ENCODE measurements around the gene SDF4. TPM values are rescaled to one million over a fixed set of nuclear protein-coding genes. Genes with fewer than 3 reads are reported as not detected.

The SDF4 gene
- total and polyA plus RNA-seq, 2 of the 4 experiments (the other 2 are of a cell fraction) = 57.0 to 250 TPM

DNA sequence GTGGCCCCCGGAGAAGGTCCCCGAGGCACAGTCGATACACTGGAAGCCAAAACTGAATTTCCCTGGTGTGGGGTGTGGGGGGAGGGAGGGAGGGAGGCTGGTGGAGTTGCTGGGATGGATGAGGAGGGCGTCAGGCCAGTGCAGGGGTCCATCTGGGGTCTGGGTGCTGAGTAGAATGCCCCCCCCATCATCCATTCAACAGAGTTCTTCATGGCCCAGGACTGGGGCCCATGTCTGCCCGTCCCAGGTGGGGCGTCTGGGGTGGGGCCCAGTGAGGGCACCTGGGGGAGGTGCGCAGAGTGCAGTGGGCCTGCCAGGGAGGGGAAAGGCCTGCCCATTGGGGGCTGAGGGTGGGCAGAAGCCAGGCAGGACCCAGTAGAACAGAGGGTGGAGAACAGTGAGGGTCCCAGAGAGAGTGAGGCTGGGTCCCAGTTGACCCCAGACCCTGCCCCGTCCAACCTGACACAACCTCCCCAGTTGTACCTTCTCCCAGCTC is 27.3 kb downstream of the SDF4 start:
- no peak overlapping the region for H2BK5ac ChIP-seq (ENCODE audit: low read depth, low read length, poor library complexity, severe bottlenecking)
- BruUV-seq (replicated peaks) = no TSS peak
- H2AFZ ChIP-seq (replicated peaks; ENCODE audit: low read length, poor library complexity) = no peak overlapping the region
- in situ Hi-C loops (cut with MboI; ENCODE audit: low sequenced_read_pairs) (no loop called here), intact Hi-C loops (cut with micrococcal nuclease) (no loop called here), dilution Hi-C loops (cut with HindIII; ENCODE audit: low sequenced_read_pairs, unreplicated experiment) (no loop called here)
- no peak overlapping the region for H2AK5ac ChIP-seq (ENCODE audit: low read depth, low read length)
- no CpG with 5 or more reads among the region's 8 CpGs for WGBS, 2 experiments (ENCODE audit: extremely low coverage in 2 of 2, insufficient read length in 1 of 2)
- no peak overlapping the region for H3K14ac ChIP-seq (replicated peaks; ENCODE audit: low read depth, low read length)
- H4K5ac ChIP-seq (ENCODE audit: low read depth, low read length) = no peak overlapping the region
- no peak overlapping the region for H3K4ac ChIP-seq (ENCODE audit: low read depth, low read length)
- H3K18ac ChIP-seq (ENCODE audit: low read depth, low read length) = no peak overlapping the region
- H3K9me1 ChIP-seq (ENCODE audit: insufficient read depth, low read length) = no peaks in the 10 kb centered on the region
- H2BK20ac ChIP-seq (ENCODE audit: low read depth, low read length) = no peak overlapping the region
- ChIA-PET POLR2A (ENCODE audit: unreplicated experiment) (no interaction called here), CTCF (no interaction called here)
- no peak overlapping the region for H2BK120ac ChIP-seq (ENCODE audit: low read depth, low read length)
- no peak overlapping the region for H3K4me3 ChIP-seq (ENCODE audit: insufficient read depth, low read depth, low read length)
- no peak overlapping the region for H4K8ac ChIP-seq (ENCODE audit: low read depth in 2 of 2, low read length in 2 of 2)
- no peaks in the 10 kb centered on the region for H4K20me1 ChIP-seq (ENCODE audit: insufficient read depth, low read length)
- peaks cover 12% of the 10 kb centered on the region for H3K4me1 ChIP-seq (ENCODE audit: control insufficient read depth, insufficient read depth, low read length)
- no peak overlapping the region for H3K56ac ChIP-seq (ENCODE audit: extremely low read depth, insufficient read depth, low read length)
- no peak overlapping the region for H2BK15ac ChIP-seq (ENCODE audit: low read depth, low read length)
- H3K9me3 ChIP-seq (ENCODE audit: control insufficient read depth, insufficient read depth, low read length) = no peaks in the 10 kb centered on the region
- H3K36me3 ChIP-seq (ENCODE audit: control insufficient read depth, insufficient read depth, low read length) = no peaks in the 10 kb centered on the region
- H2AK9ac ChIP-seq (replicated peaks; ENCODE audit: low read depth, low read length, poor library complexity) = no peak overlapping the region
- no peak for DNase-seq
- no peaks in the 10 kb centered on the region; the same call in 1 of the 2 replicates for H3K27me3 ChIP-seq (ENCODE audit: control insufficient read depth, insufficient read depth, low read length)
- no peak for TF ChIP-seq MXI1 (IDR thresholded peaks at IDR 0.05; ENCODE audit: borderline replicate concordance, low read depth, low read length)
- TF ChIP-seq POLR2A (IDR thresholded peaks at IDR 0.05; ENCODE audit: low read depth, low read length) = no peak
- TF ChIP-seq, protein P1, sequence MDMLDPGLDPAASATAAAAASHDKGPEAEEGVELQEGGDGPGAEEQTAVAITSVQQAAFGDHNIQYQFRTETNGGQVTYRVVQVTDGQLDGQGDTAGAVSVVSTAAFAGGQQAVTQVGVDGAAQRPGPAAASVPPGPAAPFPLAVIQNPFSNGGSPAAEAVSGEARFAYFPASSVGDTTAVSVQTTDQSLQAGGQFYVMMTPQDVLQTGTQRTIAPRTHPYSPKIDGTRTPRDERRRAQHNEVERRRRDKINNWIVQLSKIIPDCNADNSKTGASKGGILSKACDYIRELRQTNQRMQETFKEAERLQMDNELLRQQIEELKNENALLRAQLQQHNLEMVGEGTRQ (IDR thresholded peaks at IDR 0.05; ENCODE audit: low read depth, low read length) = no peak
- TF ChIP-seq BHLHE40 (IDR thresholded peaks at IDR 0.05; ENCODE audit: low read depth, low read length) = no peak
- TF ChIP-seq NFE2L2 (IDR thresholded peaks at IDR 0.05; ENCODE audit: low read depth, low read length) = no peak
- no peak for TF ChIP-seq MAZ (IDR thresholded peaks at IDR 0.05; ENCODE audit: borderline replicate concordance, low read depth, low read length)
- H3K4me2 ChIP-seq (ENCODE audit: low read depth, low read length) = no peak overlapping the region
- H3K23ac ChIP-seq (ENCODE audit: low read depth, low read length) = no peak overlapping the region
- H3K79me1 ChIP-seq (ENCODE audit: low read depth in 1 of 2, low read length in 2 of 2) = no peaks in the 10 kb centered on the region
- no peak overlapping the region for H3K27ac ChIP-seq (ENCODE audit: insufficient read depth, low read length)
- H3K9ac ChIP-seq (ENCODE audit: low read depth, low read length) = no peak overlapping the region
- ATAC-seq (ENCODE audit: low read depth) = no peak
- H4K91ac ChIP-seq (ENCODE audit: insufficient read depth, low read depth, low read length) = no peak overlapping the region

Data from IMR-90 (cell line).